ENCODE results near the gene ERBB4. TPM values are rescaled to one million over a fixed set of nuclear protein-coding genes. Genes with fewer than 3 reads are reported as not detected.

Gene ERBB4
- total RNA-seq, 2 donors from 2014 or later: 1.0 to 32.8 TPM

DNA sequence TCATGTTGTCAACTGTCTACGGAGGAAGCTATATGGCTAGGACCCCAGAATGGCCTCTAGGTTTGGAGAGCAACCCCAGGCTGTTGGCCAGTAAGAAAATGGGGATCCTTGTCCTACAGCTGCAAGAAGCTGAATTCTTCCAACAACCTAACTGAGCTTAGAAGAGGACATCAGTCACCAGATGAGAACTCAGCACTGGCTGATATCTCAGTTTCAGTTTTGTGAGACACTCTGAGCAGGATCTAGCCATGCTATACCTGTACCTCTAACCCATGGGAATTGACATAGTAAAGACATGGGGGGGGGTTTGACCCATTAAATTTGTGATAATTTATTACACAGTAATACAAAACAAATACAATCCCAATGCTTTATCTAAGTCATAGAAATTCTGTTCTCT, 312.5 kb downstream of the ERBB4 start:
- H3K4me3 ChIP-seq: no peak overlapping the region
- DNase-seq (ENCODE audit: low spot score): no peak
- no peaks in the 10 kb centered on the region for H3K27me3 ChIP-seq (replicated peaks; ENCODE audit: insufficient read depth)
- H3K36me3 ChIP-seq: no peaks in the 10 kb centered on the region
- 95% methylated on average over 1 of the region's 1 CpG for WGBS
- no peaks in the 10 kb centered on the region for H3K9me3 ChIP-seq
- H3K27ac ChIP-seq: no peak overlapping the region
- H3K4me1 ChIP-seq (replicated peaks): no peaks in the 10 kb centered on the region
- no peak for TF ChIP-seq POLR2A (IDR thresholded peaks at IDR 0.05)
- no peak for TF ChIP-seq POLR2AphosphoS5 (IDR thresholded peaks at IDR 0.05)
- TF ChIP-seq, protein P1, sequence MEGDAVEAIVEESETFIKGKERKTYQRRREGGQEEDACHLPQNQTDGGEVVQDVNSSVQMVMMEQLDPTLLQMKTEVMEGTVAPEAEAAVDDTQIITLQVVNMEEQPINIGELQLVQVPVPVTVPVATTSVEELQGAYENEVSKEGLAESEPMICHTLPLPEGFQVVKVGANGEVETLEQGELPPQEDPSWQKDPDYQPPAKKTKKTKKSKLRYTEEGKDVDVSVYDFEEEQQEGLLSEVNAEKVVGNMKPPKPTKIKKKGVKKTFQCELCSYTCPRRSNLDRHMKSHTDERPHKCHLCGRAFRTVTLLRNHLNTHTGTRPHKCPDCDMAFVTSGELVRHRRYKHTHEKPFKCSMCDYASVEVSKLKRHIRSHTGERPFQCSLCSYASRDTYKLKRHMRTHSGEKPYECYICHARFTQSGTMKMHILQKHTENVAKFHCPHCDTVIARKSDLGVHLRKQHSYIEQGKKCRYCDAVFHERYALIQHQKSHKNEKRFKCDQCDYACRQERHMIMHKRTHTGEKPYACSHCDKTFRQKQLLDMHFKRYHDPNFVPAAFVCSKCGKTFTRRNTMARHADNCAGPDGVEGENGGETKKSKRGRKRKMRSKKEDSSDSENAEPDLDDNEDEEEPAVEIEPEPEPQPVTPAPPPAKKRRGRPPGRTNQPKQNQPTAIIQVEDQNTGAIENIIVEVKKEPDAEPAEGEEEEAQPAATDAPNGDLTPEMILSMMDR (IDR thresholded peaks at IDR 0.05): no peak
- intact Hi-C loops (cut with DNase I): no loop called here

DNA sequence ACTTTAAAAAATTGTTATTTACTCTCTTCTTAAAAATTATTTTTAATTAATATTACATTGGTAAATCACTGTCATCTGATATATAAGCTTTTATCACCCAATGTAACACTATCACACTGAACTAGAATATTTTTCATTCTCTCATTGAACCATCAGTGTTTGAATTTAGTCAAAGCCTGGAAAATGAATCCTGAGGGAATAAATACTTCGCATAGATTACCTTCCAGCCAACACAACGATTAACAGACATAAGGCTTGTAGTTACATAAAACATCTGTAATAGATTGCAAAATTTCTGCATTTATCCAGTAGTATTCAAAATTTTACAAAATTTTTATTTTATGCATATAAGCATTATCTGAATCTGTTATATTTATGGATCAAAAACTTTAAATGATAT, 314.9 kb downstream of the ERBB4 start:
- Histone ChIP-seq H3K27me3 (replicated peaks; ENCODE audit: insufficient read depth) (no peaks in the 10 kb centered on the region), H3K4me3 (no peak overlapping the region), H3K27ac (no peak overlapping the region), H3K4me1 (replicated peaks) (no peaks in the 10 kb centered on the region), H3K36me3 (no peaks in the 10 kb centered on the region), H3K9me3 (no peaks in the 10 kb centered on the region)
- WGBS: 61% methylated on average over 2 of the region's 2 CpGs
- no peak for TF ChIP-seq POLR2AphosphoS5 (IDR thresholded peaks at IDR 0.05)
- TF ChIP-seq POLR2A (IDR thresholded peaks at IDR 0.05): no peak
- TF ChIP-seq, protein P1 (IDR thresholded peaks at IDR 0.05): no peak
- intact Hi-C loops (cut with DNase I): no loop called here
- no peak for DNase-seq (ENCODE audit: low spot score)

GRCh38 chr2:212213191-212213590, 325.4 kb downstream of the ERBB4 start:
- H3K27me3 ChIP-seq (replicated peaks; ENCODE audit: insufficient read depth): no peaks in the 10 kb centered on the region
- TF ChIP-seq POLR2A (IDR thresholded peaks at IDR 0.05) (no peak), POLR2AphosphoS5 (IDR thresholded peaks at IDR 0.05) (no peak)
- TF ChIP-seq, protein P1 (IDR thresholded peaks at IDR 0.05): no peak
- no peaks in the 10 kb centered on the region for H3K4me1 ChIP-seq (replicated peaks)
- H3K27ac ChIP-seq: no peak overlapping the region
- 70% methylated on average over 1 of the region's 1 CpG for WGBS
- no peak overlapping the region for H3K4me3 ChIP-seq
- intact Hi-C loops (cut with DNase I): no loop called here
- DNase-seq (ENCODE audit: low spot score): no peak
- H3K36me3 ChIP-seq: no peaks in the 10 kb centered on the region
- H3K9me3 ChIP-seq: no peaks in the 10 kb centered on the region

DNA sequence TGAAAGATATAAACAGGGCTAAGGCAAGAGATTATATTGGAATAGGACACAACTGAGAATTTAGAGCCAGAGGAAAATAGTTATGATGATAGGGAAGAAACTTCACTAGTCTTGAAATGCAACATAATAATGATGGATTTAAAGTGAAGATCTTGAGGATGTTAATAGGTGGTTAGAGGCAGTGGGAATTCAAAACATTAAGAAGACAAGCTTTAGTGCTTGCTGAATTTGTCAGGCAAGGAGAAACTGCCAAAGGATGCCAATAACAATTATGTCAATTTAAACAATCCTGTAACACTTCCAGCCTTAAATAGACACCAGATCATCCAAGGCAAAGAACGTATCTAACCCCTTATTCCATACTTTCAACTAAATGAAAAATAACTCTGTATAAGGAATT, 330.1 kb downstream of the ERBB4 start:
- 54% methylated on average over 1 of the region's 1 CpG for WGBS
- DNase-seq (ENCODE audit: low spot score): no peak
- H3K9me3 ChIP-seq: no peaks in the 10 kb centered on the region
- no peaks in the 10 kb centered on the region for H3K27me3 ChIP-seq (replicated peaks; ENCODE audit: insufficient read depth)
- H3K4me3 ChIP-seq: no peak overlapping the region
- H3K4me1 ChIP-seq (replicated peaks): no peaks in the 10 kb centered on the region
- intact Hi-C loops (cut with DNase I): no loop called here
- TF ChIP-seq POLR2AphosphoS5 (IDR thresholded peaks at IDR 0.05) (no peak), POLR2A (IDR thresholded peaks at IDR 0.05) (no peak)
- TF ChIP-seq, protein P1 (IDR thresholded peaks at IDR 0.05): no peak
- no peaks in the 10 kb centered on the region for H3K36me3 ChIP-seq
- H3K27ac ChIP-seq: no peak overlapping the region

- Histone ChIP-seq H3K4me3 (no peak overlapping the region), H3K36me3 (no peaks in the 10 kb centered on the region), H3K4me1 (replicated peaks) (no peaks in the 10 kb centered on the region), H3K9me3 (no peaks in the 10 kb centered on the region), H3K27me3 (replicated peaks; ENCODE audit: insufficient read depth) (no peaks in the 10 kb centered on the region), H3K27ac (no peak overlapping the region)
- DNase-seq (ENCODE audit: low spot score): no peak
- WGBS: 86% methylated on average over 1 of the region's 1 CpG
- intact Hi-C loops (cut with DNase I): no loop called here
- no peak for TF ChIP-seq POLR2A (IDR thresholded peaks at IDR 0.05)
- TF ChIP-seq, protein P1 (IDR thresholded peaks at IDR 0.05): no peak
- TF ChIP-seq POLR2AphosphoS5 (IDR thresholded peaks at IDR 0.05): no peak
Observed at GRCh38 chr2:212197776-212198175, 340.8 kb downstream of the ERBB4 start.

Data from prostate gland (tissue), 2 donors.